Heart left ventricle (tissue), 13 donors: ENCODE results near the gene PRDM7.

Experiments
- CTCF ChIP-seq, 12 donors: fragments of 200-600 bp; sonication (generic) in 4 of 12; IDR thresholded peaks; one replicate each; pipeline versions ENCODE4 v1.5.0 to v1.8.0; 2018 to 2022; ENCODE audit warnings: antibody characterized with exemption in 12 of 12, mild to moderate bottlenecking in 5 of 12
- POLR2A ChIP-seq, 2 donors: fragments of 450-650 bp; IDR thresholded peaks; one replicate each; pipeline ENCODE4 v1.6.1; 2017; ENCODE audit warnings: antibody characterized with exemption in 2 of 2, mild to moderate bottlenecking in 2 of 2, moderate library complexity in 2 of 2
- donor health status: ischemic (EF 13 %, LVEDD 7.1; RV severe dilation, severe dysfunction).
- donor health status: DM: no; HTN: yes; CAD: no.
- donor health status: DM: no; HTN: no; CAD: no.
- donor health status: ischemic (EF 25% LVEDD 6.9; RV normal size, moderate dysfunction).
- donor health status: ischemic (EF 25% LVEDD 5.7; RV mildly dilated, moderate dysfunction).
- donor health status: ischemic (EF 35%, LVEDD 5.7; RV mildly dilated, moderate dysfunction).
- donor health status: nonischemic (EF 11% LVEDD 7.7; RV severe dilation, severe dysfunction).
- donor health status: DM: yes; HTN: yes; CAD: no.
- donor health status: PGD.
- donor health status: ischemic (EF 29% LVEDD 5.4; RV normal size, mild dysfunction).
- donor health status: nonischemic (EF 23%, LVEDD 6.1; RV moderate dilation, normal function).

- no peak for TF ChIP-seq CTCF (IDR thresholded peaks at IDR 0.05)
- TF ChIP-seq POLR2A (IDR thresholded peaks at IDR 0.05), result no peak
Measured at GRCh38 chr16:90057738-90058173, 19.4 kb downstream of the PRDM7 start.
